ENCODE data around the gene SNAPC4.

SNAPC4 gene

GRCh38 chr9:136418182-136419091, 18.5 kb upstream of the SNAPC4 start:
- no peak overlapping the region for H3K4me2 ChIP-seq (ENCODE audit: low read depth, low read length, poor library complexity, severe bottlenecking)
- no peaks in the 10 kb centered on the region for H3K9me2 ChIP-seq (replicated peaks; ENCODE audit: insufficient read depth, low read length)
- H3K27ac ChIP-seq (ENCODE audit: low read depth, low read length): no peak overlapping the region
- H3K4me3 ChIP-seq (ENCODE audit: insufficient read depth, low read length, poor library complexity, severe bottlenecking): no peak overlapping the region
- H3K9me3 ChIP-seq (ENCODE audit: insufficient read depth, low read length): no peaks in the 10 kb centered on the region
- H3K36me3 ChIP-seq (ENCODE audit: low read length): no peaks in the 10 kb centered on the region
- no peaks in the 10 kb centered on the region for H4K20me1 ChIP-seq (ENCODE audit: low read depth, low read length)
- H2AFZ ChIP-seq (ENCODE audit: low read depth, low read length, severe bottlenecking): no peak overlapping the region
- H3K9ac ChIP-seq (ENCODE audit: low read length): no peak overlapping the region
- H3K79me2 ChIP-seq (ENCODE audit: insufficient read depth, low read length): no peaks in the 10 kb centered on the region
- no peaks in the 10 kb centered on the region for H3K27me3 ChIP-seq (ENCODE audit: low read length)
- no peaks in the 10 kb centered on the region for H3F3A ChIP-seq (ENCODE audit: insufficient read depth)
- TF ChIP-seq EZH2phosphoT487 (conservative IDR thresholded peaks at IDR 0.05; ENCODE audit: low read length): no peak
- no peak for TF ChIP-seq CTCF (IDR thresholded peaks at IDR 0.05; ENCODE audit: insufficient read depth, low read length, poor library complexity, severe bottlenecking)

GRCh38 chr9:136416914-136417313, 16.9 kb upstream of the SNAPC4 start:
- Histone ChIP-seq H3K9me3 (ENCODE audit: insufficient read depth, low read length) (no peaks in the 10 kb centered on the region), H3K9me2 (replicated peaks; ENCODE audit: insufficient read depth, low read length) (no peaks in the 10 kb centered on the region), H3K4me2 (ENCODE audit: low read depth, low read length, poor library complexity, severe bottlenecking) (no peak overlapping the region), H4K20me1 (ENCODE audit: low read depth, low read length) (no peaks in the 10 kb centered on the region), H3K27me3 (ENCODE audit: low read length) (no peaks in the 10 kb centered on the region), H3K36me3 (ENCODE audit: low read length) (0 out of 2 replicates have a peak, but pooled peaks cover 8% of the 10 kb centered on the region), H3K4me3 (ENCODE audit: insufficient read depth, low read length, poor library complexity, severe bottlenecking) (no peak overlapping the region), H3K79me2 (ENCODE audit: insufficient read depth, low read length) (peaks cover 13% of the 10 kb centered on the region), H3K9ac (ENCODE audit: low read length) (no peak overlapping the region), H3K27ac (ENCODE audit: low read depth, low read length) (no peak overlapping the region), H3F3A (ENCODE audit: insufficient read depth) (no peaks in the 10 kb centered on the region), H2AFZ (ENCODE audit: low read depth, low read length, severe bottlenecking) (no peak overlapping the region)
- TF ChIP-seq EZH2phosphoT487 (conservative IDR thresholded peaks at IDR 0.05; ENCODE audit: low read length) (no peak), CTCF (IDR thresholded peaks at IDR 0.05; ENCODE audit: insufficient read depth, low read length, poor library complexity, severe bottlenecking) (no peak)

GRCh38 chr9:136416427-136416826, 16.5 kb upstream of the SNAPC4 start:
- Histone ChIP-seq H3F3A (ENCODE audit: insufficient read depth) (no peaks in the 10 kb centered on the region), H3K9ac (ENCODE audit: low read length) (no peak overlapping the region), H2AFZ (ENCODE audit: low read depth, low read length, severe bottlenecking) (no peak overlapping the region), H3K27ac (ENCODE audit: low read depth, low read length) (no peak overlapping the region), H3K79me2 (ENCODE audit: insufficient read depth, low read length) (peaks cover 18% of the 10 kb centered on the region), H3K4me2 (ENCODE audit: low read depth, low read length, poor library complexity, severe bottlenecking) (no peak overlapping the region), H3K9me3 (ENCODE audit: insufficient read depth, low read length) (no peaks in the 10 kb centered on the region), H3K9me2 (replicated peaks; ENCODE audit: insufficient read depth, low read length) (no peaks in the 10 kb centered on the region), H3K27me3 (ENCODE audit: low read length) (no peaks in the 10 kb centered on the region), H3K36me3 (ENCODE audit: low read length) (0 out of 2 replicates have a peak, but pooled peaks cover 8% of the 10 kb centered on the region), H3K4me3 (ENCODE audit: insufficient read depth, low read length, poor library complexity, severe bottlenecking) (no peak overlapping the region), H4K20me1 (ENCODE audit: low read depth, low read length) (no peaks in the 10 kb centered on the region)
- no peak for TF ChIP-seq EZH2phosphoT487 (conservative IDR thresholded peaks at IDR 0.05; ENCODE audit: low read length)
- no peak for TF ChIP-seq CTCF (IDR thresholded peaks at IDR 0.05; ENCODE audit: insufficient read depth, low read length, poor library complexity, severe bottlenecking)
